NCI-H774 (cell line): ENCODE data around the gene TP53I11.

ENCODE experiments used
- DNase-seq: peaks from one replicate; lab custom pipeline; 2025; lab: John Stamatoyannopoulos, UW

TP53I11 gene

GRCh38 chr11:44939673-44940395 is 10.8 kb downstream of the TP53I11 start:
- no peak for DNase-seq

- DNase-seq: no peak
These were observed 12.5 kb downstream of the TP53I11 start for GRCh38 chr11:44938066-44938691.

- DNase-seq: no peak
These were observed 13.6 kb downstream of the TP53I11 start for GRCh38 chr11:44936951-44937543.

- peak; percentile 58 for DNase-seq
These were observed 14.2 kb downstream of the TP53I11 start for GRCh38 chr11:44936525-44936924.

GRCh38 chr11:44934735-44935250 is 15.9 kb downstream of the TP53I11 start:
- DNase-seq: no peak

GRCh38 chr11:44934110-44934509 is 16.6 kb downstream of the TP53I11 start:
- no peak for DNase-seq

- DNase-seq: no peak
These were observed 19.2 kb downstream of the TP53I11 start for GRCh38 chr11:44931466-44931865.

GRCh38 chr11:44930588-44931302 is 19.9 kb downstream of the TP53I11 start:
- no peak for DNase-seq

GRCh38 chr11:44928816-44929215 is 21.9 kb downstream of the TP53I11 start:
- no peak for DNase-seq

- no peak for DNase-seq
These were observed 22.5 kb downstream of the TP53I11 start for GRCh38 chr11:44928144-44928543.

- DNase-seq: peak; percentile 69
These were observed 23.5 kb downstream of the TP53I11 start for GRCh38 chr11:44927174-44927661.

GRCh38 chr11:44926036-44926435 is 24.6 kb downstream of the TP53I11 start:
- DNase-seq: no peak

- DNase-seq: no peak
These were observed 26.9 kb downstream of the TP53I11 start for GRCh38 chr11:44923806-44924205.

- no peak for DNase-seq
These were observed 27.6 kb downstream of the TP53I11 start for GRCh38 chr11:44923115-44923514.

- no peak for DNase-seq
These were observed 30.2 kb downstream of the TP53I11 start for GRCh38 chr11:44920451-44920850.

- no peak for DNase-seq
These were observed 32.9 kb downstream of the TP53I11 start for GRCh38 chr11:44917741-44918140.

GRCh38 chr11:44916801-44917385 is 33.8 kb downstream of the TP53I11 start:
- DNase-seq: no peak

GRCh38 chr11:44916331-44916730 is 34.4 kb downstream of the TP53I11 start:
- DNase-seq: no peak

GRCh38 chr11:44915621-44916020 is 35.1 kb downstream of the TP53I11 start:
- DNase-seq: no peak

GRCh38 chr11:44915004-44915403 is 35.7 kb downstream of the TP53I11 start:
- no peak for DNase-seq

GRCh38 chr11:44914105-44914504 is 36.6 kb downstream of the TP53I11 start:
- no peak for DNase-seq

- DNase-seq: no peak
These were observed 37.2 kb downstream of the TP53I11 start for GRCh38 chr11:44913502-44913901.
